HG03354 (cell line): ENCODE measurements around the gene BMPR1A.
A peak's percentile ranks its signal among the peaks of the same experiment; 100 is the strongest.

Experiments used
- ATAC-seq: cut with Tn5 transposase; IDR thresholded peaks from one replicate; pipeline ENCODE4 v1.9.1; 2021; ENCODE audit warnings: mild to moderate bottlenecking; ENCODE audit not compliant: unreplicated experiment, poor library complexity, severe bottlenecking

BMPR1A gene

DNA sequence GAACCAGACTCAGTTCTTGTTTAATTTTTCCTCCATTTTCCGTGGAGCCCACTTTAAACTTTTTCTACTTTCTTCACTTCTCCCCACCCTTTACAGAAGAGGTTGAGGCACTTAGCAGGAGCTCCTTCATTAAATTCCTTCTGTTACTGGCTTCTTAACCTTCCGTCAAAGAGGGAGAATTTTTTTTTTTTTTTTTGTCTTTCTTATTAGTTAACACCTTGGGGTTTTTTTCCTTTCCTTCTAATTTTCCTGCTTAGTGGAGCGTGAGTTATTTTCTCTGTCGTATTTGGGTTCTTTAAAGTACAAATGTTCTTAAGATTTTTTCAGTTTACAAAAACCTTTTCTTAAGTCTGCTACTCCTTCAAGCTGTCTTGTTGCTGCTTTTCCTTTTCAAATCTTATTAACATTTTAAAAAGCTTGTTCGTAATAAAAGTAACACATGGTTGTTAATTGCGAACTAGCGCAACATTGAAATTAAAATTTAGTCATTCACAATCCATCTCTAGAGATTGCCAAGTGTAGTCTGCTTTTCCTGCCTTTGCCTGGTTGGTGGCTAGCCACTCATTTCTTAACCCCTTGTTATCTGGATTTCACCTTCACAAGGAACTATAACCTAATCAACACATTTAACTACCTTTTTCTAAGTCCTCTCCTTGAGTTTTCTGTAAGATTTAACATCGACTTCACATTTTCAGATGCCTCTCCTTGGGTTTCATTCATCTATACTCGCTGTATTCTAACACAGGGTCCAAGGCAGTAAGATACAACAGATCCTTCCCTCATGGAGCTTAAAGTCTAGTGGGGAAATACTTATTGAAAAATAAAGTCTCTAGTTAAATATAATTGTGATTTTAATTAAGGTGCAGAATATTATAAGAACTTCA is 2.0 kb downstream of the BMPR1A start:
- ATAC-seq, result no peak

- no peak for ATAC-seq
Measured at GRCh38 chr10:86759073-86759672, 2.8 kb downstream of the BMPR1A start.

GRCh38 chr10:86763404-86763803 is 7.0 kb downstream of the BMPR1A start:
- no peak for ATAC-seq

GRCh38 chr10:86765548-86765947 is 9.1 kb downstream of the BMPR1A start:
- ATAC-seq, result no peak

- no peak for ATAC-seq
Measured at GRCh38 chr10:86768412-86769062, 12.1 kb downstream of the BMPR1A start.

DNA sequence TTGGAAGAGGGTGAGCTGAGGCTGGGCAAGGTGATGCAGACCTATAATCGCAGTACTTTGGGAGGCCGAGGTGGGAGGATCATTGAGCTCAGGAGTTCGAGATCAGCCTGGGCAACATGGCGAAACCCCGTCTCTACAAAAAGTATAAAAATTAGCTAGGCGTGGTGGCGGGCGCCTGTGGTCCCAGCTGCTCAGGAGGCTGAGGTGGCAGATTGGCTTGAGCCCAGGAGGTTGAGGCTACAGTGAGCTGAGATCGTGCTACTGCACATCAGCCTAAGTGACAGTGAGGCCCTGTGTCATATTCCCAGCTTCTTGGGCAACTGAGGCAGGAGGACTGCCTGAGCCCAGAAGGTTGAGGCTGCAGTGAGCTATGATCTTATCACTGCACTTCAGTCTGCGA is 13.6 kb downstream of the BMPR1A start:
- ATAC-seq, result no peak

DNA sequence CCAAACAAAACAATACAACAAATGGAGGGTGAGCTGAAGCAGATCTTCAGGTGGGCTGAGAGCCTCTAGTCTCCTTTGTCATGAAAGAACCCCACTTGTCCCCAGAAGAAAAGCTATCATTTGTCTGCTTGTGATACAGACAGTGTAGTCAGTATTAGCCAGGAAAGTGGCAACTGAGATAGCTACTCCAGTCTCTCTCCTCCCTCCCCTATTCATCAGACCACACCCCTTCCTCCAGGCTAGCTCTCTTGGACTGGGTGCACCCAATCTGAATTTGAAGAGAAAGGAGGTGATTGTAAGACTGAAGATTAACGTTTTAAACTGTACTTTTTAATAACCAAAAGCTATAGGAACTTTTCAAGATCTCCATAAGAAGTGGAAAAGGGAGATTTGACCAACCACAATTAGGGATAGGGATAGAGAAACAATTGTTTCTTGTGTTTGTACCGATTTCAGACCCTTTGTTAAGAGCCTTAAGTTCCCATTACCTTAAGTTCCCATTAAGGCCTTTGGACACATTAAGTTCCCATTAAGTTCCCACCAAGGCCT is 14.1 kb downstream of the BMPR1A start:
- no peak for ATAC-seq

GRCh38 chr10:86773498-86773897 is 17.1 kb downstream of the BMPR1A start:
- no peak for ATAC-seq

- peak; percentile 64 for ATAC-seq
Measured at GRCh38 chr10:86775056-86775869, 18.8 kb downstream of the BMPR1A start.

- no peak for ATAC-seq
Measured at GRCh38 chr10:86775870-86776180, 19.4 kb downstream of the BMPR1A start.

GRCh38 chr10:86779220-86780017 is 23.0 kb downstream of the BMPR1A start:
- ATAC-seq, result no peak

DNA sequence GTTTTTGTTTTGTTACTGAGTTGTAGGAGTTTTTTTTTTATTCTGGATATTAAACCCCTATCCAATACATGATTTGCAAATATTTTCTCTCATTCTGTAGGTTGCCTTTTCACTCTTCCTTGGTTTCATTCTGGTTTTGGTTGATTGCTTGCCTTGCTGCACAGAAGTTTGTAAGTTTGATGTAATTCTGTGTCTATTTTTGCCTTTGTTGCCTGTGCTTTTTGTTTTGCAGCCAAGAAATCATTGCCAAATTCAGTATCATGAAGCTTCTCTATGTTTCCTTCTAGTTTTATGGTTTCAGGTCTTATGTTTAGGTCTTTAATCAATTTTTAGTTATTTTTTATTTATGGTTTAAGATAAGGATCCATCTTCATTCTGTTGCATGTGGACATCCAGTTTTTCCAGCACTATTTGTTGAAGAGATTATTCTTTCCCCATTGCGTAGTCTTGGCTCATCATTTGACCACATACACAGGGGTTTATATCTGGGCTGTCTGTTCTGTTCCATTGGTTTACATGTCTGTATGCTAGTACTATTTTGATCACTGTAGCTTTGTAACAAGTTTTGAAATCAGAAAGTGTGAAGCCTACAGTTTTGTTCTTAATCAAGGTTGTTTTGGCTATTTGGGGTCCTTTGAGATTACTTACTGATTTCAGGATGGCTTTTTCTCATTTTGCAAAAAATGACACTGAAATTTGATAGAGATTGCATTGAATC is 26.4 kb downstream of the BMPR1A start:
- no peak for ATAC-seq

- no peak for ATAC-seq
Measured at GRCh38 chr10:86785037-86785436, 28.6 kb downstream of the BMPR1A start.

GRCh38 chr10:86785968-86786367 is 29.5 kb downstream of the BMPR1A start:
- ATAC-seq, result no peak

DNA sequence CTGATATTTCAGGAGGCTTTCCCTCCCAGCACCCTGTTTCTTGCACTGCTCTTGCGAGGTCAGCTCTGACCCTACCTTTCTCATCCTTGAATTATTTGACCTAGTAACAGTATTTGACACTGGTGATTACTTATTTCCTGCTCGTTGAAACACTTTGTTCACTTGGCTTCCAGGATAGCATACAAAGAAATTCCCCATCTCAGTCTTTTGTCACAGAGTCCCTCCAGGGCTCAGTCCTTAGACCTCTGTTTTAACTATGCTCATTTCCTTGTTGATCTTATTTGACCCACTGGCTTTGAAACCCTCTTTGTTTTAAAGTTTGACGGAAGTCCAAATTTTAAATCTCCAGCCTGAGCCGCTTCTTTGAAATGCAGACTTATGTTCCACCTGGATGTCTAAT is 29.9 kb downstream of the BMPR1A start:
- ATAC-seq, result no peak

DNA sequence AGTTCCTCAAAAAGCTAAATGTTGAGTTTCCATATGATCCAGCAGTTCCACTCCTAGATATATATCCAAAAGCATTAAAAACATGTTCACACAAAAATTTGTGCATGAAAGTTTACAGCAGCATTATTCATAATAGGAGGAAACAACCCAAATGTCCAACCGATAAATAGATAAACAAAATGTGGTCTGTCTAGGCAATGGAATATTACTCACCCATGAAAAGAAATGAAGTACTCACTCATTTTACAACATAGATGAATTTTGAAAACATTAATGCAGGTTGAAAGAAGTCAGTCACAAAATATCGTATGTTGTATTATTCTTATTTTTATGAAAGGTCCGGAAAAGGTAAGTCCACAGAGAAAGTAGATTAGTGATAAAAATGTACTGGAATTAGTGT is 34.0 kb downstream of the BMPR1A start:
- no peak for ATAC-seq

GRCh38 chr10:86792461-86793167 is 36.2 kb downstream of the BMPR1A start:
- no peak for ATAC-seq

DNA sequence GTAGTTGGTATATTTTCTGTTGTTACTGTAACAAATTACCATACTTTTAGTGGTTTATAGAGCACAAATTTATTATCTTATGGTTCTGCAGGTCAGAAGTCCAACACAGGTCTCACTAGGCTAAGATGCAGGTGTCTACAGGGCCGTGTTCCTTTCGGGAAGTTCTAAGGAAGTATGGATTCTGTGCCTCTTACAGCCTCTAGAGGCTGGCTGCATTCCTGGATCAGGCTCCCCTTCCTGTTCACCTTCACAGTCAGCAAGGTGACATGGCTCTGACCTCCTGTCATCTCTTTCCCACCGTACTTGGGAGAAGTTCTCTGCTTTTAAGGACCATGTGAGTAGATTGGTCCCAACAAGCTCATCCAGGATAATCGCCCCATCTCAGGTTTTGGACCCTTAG is 37.3 kb downstream of the BMPR1A start:
- no peak for ATAC-seq
